HG03442 (cell line): ENCODE results near the gene PRR19.

Source experiments
- ATAC-seq: cut with Tn5 transposase; IDR thresholded peaks from one replicate; pipeline ENCODE4 v1.9.1; 2021; ENCODE audit warnings: mild to moderate bottlenecking, moderate library complexity; ENCODE audit not compliant: unreplicated experiment

Gene PRR19

DNA sequence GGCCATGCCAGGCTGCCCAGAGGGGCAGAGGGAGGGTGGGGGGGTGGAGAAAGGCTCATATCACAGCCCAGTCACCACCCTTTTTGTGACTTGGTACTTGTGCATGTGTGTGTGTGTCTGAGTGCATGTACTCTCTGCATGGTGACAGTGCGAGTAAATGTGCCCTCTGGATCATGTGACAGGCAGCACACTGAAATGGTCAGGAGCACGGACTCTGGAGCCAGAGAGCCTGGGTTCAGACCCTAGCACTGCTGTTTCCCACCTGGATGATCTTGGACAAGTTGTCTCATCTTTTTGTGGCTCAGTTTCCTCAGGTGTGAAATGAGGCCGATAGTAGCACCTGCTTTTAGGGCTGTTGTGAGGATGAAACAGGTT is 30.9 kb upstream of the PRR19 start:
- no peak for ATAC-seq

DNA sequence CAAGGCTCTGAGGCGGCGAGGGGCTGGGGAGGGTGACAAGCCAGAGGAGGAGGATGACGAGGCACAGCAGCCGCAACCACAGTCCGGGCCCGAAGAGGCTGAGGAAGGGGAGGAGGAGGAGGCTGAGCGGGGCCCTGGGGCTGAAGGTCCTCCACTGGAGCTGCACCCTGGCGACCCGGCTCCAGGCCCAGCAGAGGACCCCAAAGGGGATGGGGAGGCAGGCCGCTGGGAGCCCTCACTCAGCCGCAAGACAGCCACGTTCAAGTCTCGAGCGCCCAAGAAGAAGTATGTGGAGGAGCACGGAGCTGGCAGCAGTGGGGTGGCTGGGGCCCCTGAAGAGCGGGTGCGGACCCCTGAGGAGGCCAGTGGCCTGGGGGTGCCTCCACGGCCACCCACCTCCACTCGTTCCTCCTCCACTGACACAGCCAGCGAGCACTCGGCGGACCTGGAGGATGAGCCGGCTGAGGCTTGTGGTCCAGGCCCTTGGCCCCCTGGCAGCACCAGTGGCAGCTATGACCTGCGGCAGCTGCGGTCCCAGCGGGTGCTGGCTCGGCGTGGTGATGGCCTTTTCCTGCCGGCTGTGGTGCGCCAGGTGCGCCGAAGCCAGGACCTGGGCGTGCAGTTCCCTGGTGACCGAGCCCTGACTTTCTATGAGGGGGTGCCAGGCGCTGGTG is 29.9 kb upstream of the PRR19 start:
- ATAC-seq: no peak

DNA sequence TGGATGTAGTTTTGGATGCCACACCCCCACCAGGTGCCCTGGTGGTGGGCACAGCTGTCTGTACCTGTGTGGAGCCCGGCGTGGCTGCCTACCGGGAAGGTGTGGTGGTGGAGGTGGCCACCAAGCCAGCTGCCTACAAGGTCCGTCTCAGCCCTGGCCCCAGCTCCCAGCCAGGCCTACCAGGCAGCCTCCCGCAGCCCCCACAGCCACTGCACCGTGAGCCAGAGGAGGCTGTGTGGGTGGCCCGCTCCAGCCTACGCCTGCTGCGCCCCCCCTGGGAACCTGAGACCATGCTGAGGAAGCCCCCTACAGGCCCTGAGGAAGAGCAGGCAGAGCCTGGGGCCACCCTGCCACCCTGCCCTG is 29.4 kb upstream of the PRR19 start:
- ATAC-seq: no peak

DNA sequence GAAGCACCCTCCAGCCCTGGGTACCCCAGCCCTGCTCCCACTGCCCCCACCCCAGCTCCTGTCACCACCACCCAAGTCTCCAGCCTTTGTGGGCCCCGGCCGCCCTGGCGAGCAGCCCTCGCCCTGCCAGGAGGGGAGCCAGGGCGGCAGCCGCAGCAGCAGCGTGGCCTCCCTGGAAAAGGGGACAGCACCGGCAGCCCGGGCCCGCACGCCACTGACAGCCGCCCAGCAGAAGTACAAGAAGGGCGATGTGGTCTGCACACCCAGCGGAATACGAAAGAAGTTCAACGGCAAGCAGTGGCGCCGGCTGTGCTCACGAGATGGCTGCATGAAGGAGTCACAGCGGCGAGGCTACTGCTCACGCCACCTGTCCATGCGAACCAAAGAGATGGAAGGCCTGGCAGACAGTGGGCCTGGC is 28.9 kb upstream of the PRR19 start:
- ATAC-seq: no peak

DNA sequence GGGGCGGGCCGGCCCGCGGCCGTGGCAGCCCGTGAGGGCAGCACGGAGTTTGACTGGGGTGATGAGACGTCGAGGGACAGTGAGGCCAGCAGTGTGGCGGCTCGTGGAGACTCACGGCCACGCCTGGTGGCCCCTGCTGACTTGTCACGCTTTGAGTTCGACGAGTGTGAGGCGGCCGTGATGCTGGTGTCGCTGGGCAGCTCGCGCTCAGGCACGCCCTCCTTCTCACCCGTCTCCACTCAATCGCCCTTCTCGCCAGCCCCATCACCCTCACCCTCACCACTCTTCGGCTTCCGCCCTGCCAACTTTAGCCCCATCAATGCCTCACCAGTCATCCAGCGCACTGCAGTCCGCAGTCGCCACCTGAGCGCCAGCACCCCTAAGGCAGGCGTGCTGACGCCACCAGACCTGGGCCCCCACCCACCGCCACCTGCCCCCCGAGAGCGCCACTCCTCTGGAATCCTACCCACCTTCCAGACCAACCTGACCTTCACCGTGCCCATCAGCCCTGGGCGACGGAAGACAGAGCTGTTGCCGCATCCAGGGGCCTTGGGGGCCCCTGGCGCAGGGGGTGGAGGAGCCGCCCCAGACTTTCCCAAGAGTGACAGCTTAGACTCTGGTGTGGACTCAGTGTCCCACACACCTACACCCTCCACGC is 28.4 kb upstream of the PRR19 start:
- ATAC-seq: no peak

DNA sequence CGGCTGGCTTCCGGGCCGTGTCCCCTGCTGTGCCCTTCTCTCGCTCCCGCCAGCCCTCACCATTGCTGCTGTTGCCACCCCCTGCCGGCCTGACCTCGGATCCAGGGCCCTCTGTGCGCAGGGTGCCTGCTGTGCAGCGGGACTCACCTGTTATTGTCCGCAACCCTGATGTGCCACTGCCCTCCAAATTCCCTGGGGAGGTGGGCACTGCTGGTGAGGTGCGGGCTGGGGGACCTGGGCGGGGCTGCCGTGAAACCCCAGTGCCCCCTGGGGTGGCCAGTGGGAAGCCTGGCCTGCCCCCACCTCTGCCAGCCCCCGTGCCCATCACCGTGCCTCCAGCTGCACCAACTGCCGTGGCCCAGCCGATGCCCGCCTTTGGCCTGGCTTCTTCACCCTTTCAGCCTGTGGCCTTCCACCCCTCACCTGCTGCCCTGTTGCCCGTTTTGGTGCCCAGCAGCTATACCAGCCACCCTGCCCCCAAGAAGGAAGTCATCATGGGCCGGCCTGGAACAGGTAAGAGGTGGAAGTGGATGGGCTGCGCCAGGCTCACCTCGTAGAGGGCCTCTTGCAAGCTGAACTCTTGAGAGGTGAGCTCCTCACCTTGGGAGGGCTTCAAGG is 27.8 kb upstream of the PRR19 start:
- ATAC-seq: no peak

DNA sequence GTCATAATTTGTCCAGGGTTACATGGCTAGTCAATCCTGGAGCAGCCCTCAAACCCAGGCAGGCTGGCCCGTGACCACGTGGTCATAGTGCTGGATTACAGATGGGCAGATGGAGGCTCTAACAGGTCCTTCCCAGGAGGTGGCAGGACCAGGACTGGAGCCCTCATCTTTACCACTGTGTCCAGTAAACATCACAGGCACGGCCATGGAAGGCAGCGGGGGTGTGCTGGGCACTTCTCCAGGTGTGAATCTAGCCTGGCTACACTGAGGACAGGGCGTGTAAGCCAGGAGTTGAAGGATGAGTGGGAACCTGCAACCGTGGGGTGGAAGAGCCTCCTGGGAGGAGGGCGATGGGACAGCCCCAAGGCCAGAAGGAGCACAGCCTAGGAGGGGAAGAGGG is 26.8 kb upstream of the PRR19 start:
- ATAC-seq: no peak

DNA sequence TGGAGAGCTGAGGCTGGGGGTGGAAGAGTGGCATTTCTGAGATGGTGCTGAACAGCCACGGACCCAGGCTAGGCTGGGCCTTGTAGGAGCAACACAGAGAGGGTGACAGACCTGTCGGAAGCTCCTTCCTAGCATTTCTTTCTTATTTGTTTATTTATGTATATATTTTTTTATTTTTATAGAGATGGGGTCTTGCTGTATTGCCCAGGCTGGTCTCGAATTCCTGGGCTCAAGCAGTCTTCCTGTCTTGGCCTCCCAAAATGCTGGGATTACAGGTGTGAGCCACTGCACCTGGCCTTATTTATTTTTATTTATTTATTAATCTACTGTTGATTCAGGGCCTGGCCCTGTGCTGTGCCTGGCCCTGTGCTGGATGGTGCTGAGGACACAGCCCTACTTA is 26.4 kb upstream of the PRR19 start:
- ATAC-seq: no peak

DNA sequence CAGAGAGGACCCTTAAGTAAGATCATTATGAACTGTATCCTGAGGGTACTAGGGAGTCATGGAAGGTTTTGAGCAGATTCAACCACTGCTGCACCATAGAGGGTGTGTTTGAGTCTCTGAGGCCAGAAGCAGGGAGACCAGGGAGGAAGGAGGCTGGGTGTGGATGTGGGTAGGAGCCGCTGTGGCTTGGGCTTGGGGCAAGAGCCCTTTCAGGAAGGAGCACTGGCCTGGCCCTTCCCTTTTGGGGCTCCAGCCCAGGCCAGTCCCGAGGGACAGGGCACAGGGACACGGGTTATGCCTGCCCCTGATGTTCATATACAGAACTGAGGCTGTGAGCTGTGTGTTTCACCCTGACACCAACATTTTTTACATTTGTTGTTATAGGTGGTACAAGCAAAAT is 25.6 kb upstream of the PRR19 start:
- ATAC-seq: no peak

DNA sequence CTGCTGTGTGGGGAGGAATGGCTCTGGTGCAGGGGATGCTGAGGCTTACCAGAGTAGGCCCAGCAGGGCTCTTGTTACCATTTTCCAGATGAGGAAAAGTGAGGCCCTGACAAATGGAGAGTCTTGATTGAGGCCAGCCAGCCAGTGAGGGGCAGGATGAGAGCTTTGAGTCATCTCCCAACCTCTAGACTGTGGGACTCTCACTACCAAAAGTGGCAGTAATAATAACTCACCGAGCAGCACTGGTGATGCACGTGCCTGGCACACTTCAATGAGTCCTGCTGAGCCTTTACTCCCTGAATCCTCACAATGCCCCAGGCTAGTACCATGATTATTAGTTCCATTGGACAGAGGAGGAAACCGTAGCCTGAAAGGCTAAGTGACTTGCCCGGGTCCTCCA is 25.1 kb upstream of the PRR19 start:
- no peak for ATAC-seq

DNA sequence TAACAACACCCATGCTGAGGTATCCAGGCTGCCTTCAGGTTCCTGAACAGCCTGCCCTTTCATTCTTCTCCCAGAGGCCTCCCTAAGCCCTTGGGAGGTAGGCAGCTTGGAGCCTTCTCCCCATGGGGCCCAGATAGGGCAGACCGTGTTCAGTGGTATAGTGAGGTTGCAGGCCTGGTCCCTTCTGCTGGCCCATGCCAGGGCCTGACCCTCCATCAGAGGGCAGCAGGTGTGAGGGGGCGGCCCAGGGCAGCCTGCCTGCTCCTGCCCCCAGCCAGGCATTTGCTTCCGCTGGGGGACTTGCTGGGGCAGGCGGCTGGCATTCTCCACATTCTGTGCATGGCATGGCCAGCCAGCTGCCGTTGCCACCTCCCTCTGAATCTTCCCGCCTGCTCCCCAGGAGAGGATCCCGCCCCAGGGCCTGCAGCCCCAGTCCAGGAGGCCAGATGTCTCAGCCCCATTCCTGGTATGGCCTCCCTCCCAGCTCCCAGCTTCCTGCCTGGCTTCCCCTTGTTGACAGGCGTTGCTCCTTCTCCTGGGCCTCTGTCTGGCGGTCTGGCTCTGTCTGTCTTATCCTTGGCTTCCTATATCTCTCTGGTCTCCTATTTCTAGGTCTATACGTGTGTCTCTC is 24.0 kb upstream of the PRR19 start:
- ATAC-seq: no peak

DNA sequence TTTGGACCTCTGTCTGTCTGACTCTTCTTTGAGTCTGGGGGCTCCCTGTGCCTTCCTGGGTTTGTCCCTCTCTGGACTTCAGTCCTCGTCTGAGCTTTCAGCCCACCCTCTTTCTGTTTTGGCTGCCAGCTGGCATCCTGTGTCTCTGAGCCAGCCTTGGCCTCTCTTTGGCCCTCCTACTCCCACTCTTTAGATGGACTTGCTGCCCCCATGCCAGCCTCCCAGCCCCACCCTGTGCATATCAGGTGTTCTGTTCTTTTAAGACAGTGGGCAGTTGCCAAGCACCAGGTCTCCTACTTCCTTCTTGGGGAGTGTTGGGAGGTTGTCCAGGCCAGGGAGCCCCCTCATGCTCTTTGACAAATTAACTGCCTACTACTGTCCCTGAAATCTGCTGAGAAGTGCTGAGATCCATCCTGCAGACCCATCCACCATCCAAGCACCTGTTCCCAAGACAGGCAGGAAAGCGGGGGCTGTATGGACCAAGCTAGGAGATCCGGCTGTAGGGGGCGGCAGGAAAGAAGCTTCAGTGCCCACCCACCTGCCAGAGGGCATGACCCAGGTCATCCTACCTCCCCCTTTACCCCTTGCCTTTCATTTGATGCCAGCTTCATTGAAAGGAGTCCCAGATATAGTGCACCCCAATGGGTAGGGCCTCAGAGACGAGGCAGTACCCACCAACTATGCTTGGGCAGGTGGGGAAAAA is 23.3 kb upstream of the PRR19 start:
- ATAC-seq: no peak

DNA sequence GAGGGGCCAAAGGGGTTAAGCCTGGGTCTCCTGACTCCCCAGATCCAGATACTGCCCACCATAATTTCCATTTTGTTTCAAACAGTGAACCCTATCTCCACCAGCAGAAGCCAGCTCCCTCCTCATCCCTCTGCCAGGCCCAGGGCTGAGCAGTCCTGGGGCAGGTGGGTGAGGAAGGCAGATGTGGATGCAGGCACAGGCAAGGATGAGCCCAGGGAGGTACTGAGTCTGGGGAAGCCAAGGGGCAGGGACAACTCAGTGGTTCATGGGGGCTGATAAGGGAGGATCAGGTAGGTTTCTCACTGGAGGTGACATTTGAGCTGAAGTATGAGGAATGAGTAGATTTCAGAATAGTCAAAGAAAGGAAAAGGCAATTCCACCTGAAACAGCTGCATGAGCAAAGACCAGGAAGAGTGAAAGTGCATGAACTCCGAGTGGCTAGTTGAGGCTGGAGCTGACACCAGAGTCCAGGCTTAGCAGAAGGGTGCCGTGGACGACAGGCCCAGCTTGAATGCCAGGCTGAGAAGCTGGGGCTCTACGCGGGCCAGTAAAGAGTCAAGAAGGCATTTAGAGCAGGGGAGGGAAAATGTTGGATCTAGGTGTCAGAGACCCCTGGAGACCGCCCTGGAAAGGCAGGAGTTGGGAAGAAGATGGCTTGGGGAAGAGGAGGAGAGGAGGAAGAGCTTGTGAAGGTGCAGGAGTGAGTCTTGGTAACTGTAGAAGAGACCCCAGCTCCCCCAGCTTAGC is 22.6 kb upstream of the PRR19 start:
- ATAC-seq: no peak

DNA sequence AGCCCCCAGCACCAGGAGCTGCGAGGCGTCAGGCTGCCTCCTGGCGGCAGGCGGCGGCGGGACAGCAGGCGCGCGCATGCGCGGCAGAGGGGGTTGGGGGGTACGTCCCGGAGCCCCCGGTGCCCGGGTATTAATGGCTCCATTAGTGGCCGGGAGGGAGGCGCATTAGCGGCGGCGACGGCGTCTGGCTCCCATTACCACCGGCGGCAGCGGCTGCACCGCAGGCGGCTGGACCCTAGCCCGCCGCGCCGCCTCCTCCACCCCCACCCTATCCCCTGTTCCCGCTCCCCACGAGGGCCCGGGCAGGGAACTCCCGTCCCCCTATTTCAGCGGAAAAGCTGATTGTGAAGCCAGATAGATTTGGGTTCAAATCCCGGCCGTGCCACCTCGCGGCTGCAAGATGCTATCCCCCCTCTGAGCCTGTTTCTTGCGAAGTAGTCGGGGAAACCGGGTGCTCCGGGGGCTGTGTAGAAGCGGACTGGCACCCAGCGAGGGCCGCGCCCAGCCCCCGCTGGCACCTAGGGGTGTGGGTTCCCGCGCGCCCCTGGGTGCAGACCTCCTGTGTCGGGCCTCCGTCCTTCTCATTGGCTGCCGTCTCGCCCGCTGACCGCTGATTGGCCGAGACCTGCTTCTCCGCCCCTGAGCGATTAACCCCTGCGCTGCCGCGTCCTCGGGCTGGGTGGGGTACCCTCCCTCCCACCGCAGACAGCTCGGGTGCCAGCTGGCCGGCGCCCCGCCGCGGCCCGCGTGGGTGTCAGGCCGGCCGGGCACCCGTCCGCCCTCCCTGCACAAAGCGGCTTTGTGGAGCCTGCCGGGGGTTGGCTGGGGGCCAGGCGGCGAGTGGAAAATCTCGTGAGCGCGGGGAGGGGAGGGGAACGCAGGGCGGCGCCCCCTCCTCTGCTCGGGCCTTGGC is 21.8 kb upstream of the PRR19 start:
- ATAC-seq: peak; percentile 33

DNA sequence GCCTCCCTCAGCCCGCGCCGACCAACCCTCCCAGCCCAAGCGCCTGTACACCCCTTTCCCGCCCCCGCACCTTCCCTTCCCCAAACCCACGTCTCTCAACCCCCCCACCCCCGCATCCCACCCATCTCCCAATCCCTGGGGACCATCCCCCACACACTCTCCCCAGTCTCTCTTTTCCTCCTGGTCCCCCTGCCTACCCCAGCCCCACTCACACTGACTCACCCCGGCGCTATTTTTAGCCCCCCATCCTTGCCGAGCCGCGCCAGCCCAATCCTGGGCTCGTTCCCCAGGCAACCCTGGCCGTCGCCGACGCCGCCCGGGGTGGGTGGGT is 21.2 kb upstream of the PRR19 start:
- ATAC-seq: no peak

DNA sequence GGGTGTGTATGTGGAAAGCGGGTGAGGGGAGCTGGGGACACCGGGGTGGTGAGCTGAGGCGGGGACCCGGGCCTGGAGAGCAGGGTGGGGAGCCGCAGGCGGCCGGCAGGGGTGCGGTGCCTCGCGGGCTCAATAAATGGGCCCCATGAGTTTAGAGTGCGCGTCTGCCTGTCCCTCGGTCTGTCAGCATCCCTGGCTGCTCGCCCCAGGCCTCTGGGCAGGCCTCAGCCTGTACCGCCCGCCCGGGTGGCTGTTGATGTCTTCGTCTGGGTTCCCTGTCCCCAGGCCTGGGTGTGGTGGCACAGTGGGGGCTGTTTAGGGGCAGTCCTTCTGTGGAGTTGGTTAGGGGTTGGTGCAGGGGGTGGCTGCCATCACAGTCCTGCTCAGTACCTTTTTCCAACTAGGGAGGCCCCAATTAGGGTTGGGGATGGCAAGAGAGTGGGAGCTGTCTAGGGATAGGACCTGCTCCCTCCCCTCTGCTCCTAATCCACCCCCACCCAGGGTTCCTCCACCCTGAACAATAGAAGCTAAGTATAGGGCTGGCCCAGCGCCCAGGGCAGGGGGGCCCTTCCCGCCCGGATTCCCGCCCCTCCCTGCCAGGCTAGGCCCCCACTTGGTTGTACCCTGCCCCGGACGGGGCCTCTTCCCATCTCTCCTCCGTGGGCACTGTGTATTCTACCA is 20.6 kb upstream of the PRR19 start:
- ATAC-seq: no peak

DNA sequence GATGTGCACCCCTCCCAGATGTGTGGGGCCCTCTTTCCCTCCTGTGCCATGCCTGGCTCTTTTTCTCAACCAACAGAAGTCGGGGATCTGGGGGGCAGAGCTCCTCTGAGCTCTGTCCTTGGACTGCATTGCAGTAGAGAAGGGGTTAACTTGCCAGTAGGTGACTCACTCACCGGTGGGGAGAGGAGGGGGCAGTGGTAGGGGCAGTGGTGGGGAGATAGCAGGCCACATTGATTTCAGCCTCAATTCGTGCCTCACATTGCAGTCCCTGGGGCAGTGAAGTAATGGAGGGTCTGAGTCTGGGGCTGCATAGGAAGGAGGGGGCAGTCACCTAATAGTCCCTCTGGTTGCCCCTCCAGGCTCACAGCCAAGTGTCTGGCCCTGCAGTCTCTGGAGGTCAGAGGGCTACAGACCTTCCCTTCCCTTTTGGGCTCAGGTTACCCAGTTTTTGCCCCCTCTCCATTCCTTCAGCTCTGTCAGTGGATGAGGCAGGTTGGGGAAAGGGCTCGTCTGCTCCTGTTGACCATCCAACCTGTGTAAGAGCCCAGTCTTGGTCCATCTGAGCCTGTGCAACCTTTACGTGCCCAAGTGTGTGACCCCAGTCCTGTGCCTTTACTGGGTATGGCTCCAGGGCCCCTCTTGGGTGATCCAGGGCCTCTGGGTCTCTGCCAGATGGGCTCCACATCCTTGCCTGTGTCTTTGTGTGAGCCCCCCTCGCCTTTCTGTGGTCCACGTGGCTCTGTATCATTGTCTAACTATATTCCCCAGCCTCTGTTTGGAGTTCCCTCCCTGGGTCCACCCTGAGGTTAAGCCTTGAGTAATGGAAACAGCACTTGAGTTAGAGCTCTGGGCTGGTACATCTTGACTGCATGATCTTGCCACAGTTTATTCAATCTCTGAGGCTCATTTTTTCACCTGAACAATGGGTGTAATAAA is 19.8 kb upstream of the PRR19 start:
- ATAC-seq: no peak

DNA sequence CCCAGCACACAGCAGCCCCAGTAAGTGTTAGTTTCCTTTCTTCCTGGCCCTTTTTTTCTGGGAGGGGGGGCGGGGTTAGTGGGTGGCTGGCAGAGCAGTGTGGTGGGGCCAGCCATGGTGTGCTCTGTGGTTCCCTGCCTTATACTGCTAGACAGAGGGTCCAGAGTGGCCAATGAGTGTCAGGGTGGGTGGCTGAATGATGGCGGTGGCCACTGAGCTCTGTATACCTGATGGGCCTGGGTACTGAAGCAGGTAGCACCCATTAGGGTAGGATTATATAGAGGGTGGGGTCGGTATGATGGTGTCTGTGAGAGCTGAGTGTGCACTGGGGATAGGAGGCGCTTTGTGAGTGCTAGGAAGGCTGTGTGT is 19.1 kb upstream of the PRR19 start:
- ATAC-seq: no peak
